Thyroid gland (tissue), 4 donors: ENCODE results near the gene PNPLA2. TPM values are rescaled to one million over a fixed set of nuclear protein-coding genes. Genes with fewer than 3 reads are reported as not detected.
A peak's percentile ranks its signal among the peaks of the same experiment; 100 is the strongest.

Source experiments
- DNase-seq, 2 donors: peaks; one replicate each; pipeline ENCODE4 v3.0.0-alpha.2; 2019
- H3K27ac ChIP-seq, 3 donors: fragments of 200-600 bp; sonication (generic); 1 replicate in 2 of 3; 2 replicates in 1 of 3; pipeline ENCODE4 v1.5.1; 2016 to 2019; ENCODE audit warnings: mild to moderate bottlenecking in 1 of 3, moderate library complexity in 1 of 3
- H3K27me3 ChIP-seq: fragments of 200-600 bp; sonication (generic); one replicate; pipeline ENCODE4 v1.5.1; 2019
- H3K36me3 ChIP-seq, 2 donors: fragments of 200-600 bp; sonication (generic); one replicate each; pipeline ENCODE4 v1.5.1; 2016 to 2019
- H3K4me1 ChIP-seq, 2 donors: fragments of 200-600 bp; sonication (generic); one replicate each; pipeline ENCODE4 v1.5.1; 2017 to 2019
- H3K4me3 ChIP-seq, 3 donors: fragments of 200-600 bp; sonication (generic); replicated peaks in 1 of 3; 1 replicate in 2 of 3; 2 replicates in 1 of 3; pipeline ENCODE4 v1.5.1; 2016; ENCODE audit warnings: mild to moderate bottlenecking in 1 of 3
- H3K9me3 ChIP-seq: fragments of 200-600 bp; sonication (generic); one replicate; pipeline ENCODE4 v1.5.1; 2017
- POLR2A ChIP-seq, 2 donors: fragments of 450-650 bp; IDR thresholded peaks; one replicate each; pipeline ENCODE4 v1.6.1; 2017; ENCODE audit warnings: antibody characterized with exemption in 2 of 2, mild to moderate bottlenecking in 2 of 2, moderate library complexity in 1 of 2
- WGBS, 2 donors: methylation state at CpG; one replicate each; pipeline ENCODE4 v1.1.5; 2017; 5-methylcytosine and 5-hydroxymethylcytosine counted together
- intact Hi-C: fragments of 100-400 bp; cut with DNase I; formaldehyde crosslinking; loops from one replicate; pipeline ENCODE4 v1.15.1; 2023
- total RNA-seq, 4 donors: library from RNA; depleted of rRNA; stranded (reverse); fragments of >200 nt; gene quantifications; one replicate each; pipeline ENCODE4 v1.2.3, GENCODE V29; 2016
- TF ChIP-seq, protein P1 (sequence below), 6 experiments: fragments of 200-600 bp in 3 of 6; fragments of 450-650 bp in 3 of 6; sonication (generic) in 3 of 6; IDR thresholded peaks; one replicate each; pipeline ENCODE4 v1.5.1; 2016 to 2019; ENCODE audit warnings: antibody characterized with exemption in 6 of 6, mild to moderate bottlenecking in 2 of 6, inconsistent platforms in 1 of 6, moderate library complexity in 1 of 6

Gene PNPLA2
- total RNA-seq, 4 donors from 2014 or later, result 35.8 to 95.0 (median 57.6) TPM

DNA sequence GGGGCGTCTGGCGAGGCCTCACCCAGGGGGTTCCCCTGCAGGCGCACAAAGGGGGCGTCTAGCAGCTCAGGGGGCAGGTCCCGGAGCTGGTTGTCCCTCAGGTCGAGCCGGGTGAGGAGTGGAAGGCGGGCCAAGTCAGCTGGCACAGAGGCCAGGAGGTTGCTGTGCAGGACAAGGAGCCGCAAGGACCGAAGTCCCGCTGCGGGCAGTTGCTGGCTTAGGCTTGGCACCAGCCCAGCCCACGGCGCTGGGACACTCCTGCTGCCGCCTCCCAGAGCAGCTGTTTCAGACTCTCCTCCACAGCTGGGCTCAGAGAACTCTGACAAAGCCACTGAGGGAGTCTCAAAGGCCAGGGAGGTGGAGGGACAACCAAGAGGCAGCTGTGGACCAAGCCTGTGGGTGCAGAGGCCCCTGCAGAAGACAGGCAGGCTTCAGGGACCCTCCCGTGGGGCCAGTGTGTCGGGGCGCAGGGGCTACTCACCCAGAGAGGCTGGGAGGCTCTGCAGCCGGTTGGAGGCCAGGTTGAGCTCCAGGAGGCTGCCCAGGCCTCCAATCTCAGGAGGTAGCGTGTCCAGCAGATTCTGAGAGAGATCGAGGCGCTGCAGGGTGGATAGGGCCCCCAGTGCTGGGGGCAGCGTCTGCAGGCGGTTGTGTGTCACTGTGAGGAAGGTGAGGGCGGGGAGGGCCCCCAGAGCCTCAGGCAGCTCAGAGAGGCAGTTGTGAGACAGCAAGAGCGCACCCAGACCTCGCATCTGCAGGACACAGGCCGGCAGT is 15.8 kb upstream of the PNPLA2 start:
- peaks cover 18 to 21% of the 10 kb centered on the region in 2 donors for H3K4me1 ChIP-seq
- TF ChIP-seq, protein P1, sequence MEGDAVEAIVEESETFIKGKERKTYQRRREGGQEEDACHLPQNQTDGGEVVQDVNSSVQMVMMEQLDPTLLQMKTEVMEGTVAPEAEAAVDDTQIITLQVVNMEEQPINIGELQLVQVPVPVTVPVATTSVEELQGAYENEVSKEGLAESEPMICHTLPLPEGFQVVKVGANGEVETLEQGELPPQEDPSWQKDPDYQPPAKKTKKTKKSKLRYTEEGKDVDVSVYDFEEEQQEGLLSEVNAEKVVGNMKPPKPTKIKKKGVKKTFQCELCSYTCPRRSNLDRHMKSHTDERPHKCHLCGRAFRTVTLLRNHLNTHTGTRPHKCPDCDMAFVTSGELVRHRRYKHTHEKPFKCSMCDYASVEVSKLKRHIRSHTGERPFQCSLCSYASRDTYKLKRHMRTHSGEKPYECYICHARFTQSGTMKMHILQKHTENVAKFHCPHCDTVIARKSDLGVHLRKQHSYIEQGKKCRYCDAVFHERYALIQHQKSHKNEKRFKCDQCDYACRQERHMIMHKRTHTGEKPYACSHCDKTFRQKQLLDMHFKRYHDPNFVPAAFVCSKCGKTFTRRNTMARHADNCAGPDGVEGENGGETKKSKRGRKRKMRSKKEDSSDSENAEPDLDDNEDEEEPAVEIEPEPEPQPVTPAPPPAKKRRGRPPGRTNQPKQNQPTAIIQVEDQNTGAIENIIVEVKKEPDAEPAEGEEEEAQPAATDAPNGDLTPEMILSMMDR (IDR thresholded peaks at IDR 0.05), result no peak
- TF ChIP-seq POLR2A (IDR thresholded peaks at IDR 0.05), result no peak
- H3K27ac ChIP-seq, result no peak overlapping the region
- H3K36me3 ChIP-seq, result no peaks in the 10 kb centered on the region
- no peaks in the 10 kb centered on the region for H3K9me3 ChIP-seq
- intact Hi-C loops, result no loop called here
- no peak overlapping the region for H3K4me3 ChIP-seq
- no peaks in the 10 kb centered on the region for H3K27me3 ChIP-seq
- 92 to 95% methylated on average over 10 to 18 of the region's 28 CpGs for WGBS, 2 donors
- DNase-seq, result no peak

DNA sequence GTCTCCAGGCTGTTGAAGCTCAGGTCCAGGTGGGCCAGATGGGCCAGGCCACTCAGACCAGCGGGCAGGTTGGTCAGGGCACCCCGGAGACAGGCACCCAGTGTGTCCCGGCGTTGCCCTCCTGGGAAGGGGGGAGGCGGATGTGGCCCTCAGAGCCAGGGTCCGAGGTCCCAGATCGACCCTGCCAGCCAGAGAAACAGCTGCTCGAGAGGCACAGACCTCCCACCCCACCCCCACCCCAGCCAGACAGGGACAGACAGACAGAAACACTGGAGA is 15.3 kb upstream of the PNPLA2 start:
- H3K27me3 ChIP-seq, result no peaks in the 10 kb centered on the region
- H3K4me1 ChIP-seq, result peaks cover 18 to 22% of the 10 kb centered on the region in 2 donors
- DNase-seq, result no peak
- H3K9me3 ChIP-seq, result no peaks in the 10 kb centered on the region
- H3K27ac ChIP-seq, result no peak overlapping the region
- H3K36me3 ChIP-seq, result no peaks in the 10 kb centered on the region
- WGBS, 2 donors, result 87% methylated on average over 6 of the region's 8 CpGs; no CpG with 5 or more reads in 1 of the 2 donors
- TF ChIP-seq, protein P1 (IDR thresholded peaks at IDR 0.05), result no peak
- no peak for TF ChIP-seq POLR2A (IDR thresholded peaks at IDR 0.05)
- no peak overlapping the region for H3K4me3 ChIP-seq
- intact Hi-C loops, result no loop called here

DNA sequence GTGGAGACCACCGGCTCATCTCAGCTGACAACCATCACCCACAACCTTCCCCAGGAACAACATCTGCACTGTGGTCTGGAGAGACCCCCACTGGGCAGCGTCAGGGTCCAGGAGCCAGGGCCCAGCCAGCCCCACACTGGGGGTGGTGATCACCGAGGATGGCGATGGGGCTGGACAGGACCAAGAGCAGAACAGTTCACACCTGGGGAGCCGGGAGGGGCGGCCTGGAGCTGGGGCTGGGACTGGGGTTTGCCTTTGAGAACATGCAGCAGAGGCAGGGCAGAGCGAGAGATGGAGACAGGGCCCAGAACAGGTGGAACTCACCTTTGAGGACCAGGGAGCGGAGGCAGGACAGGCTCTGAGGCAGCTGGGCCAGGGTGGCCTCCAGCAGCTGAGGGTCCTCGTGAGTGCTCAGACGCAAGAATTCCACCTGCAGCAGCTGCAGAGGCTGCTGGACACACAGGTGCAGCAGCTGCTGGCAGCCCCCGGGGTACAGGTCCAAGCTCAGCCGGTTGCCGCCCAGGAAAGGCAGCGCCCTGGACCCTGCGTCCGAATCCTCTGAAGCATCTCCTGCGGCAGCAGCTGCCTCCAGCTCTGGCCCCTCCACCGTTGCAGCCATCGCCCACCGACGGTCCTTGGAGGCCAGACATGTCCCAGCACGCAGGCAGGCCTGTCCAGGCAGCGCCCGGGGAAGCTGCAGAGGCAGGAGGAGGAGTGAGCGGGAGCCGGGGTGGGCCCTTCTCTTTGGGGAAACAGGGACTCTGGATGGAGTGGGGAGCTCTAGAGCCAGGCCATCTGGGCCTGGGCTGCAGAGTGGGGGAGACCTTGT is 14.7 kb upstream of the PNPLA2 start:
- TF ChIP-seq POLR2A (IDR thresholded peaks at IDR 0.05), result no peak
- TF ChIP-seq, protein P1 (IDR thresholded peaks at IDR 0.05), result no peak
- Histone ChIP-seq H3K27me3 (no peaks in the 10 kb centered on the region), H3K9me3 (no peaks in the 10 kb centered on the region), H3K4me1 (peaks cover 20 to 23% of the 10 kb centered on the region in 2 donors), H3K4me3 (peak overlapping the region in 2 of 3 donors; percentile 11 to 62), H3K27ac (peak overlapping the region in 1 of 3 donors; percentile 85), H3K36me3 (no peaks in the 10 kb centered on the region)
- WGBS, 2 donors, result 46 to 73% methylated on average over 12 to 25 of the region's 26 CpGs
- intact Hi-C loops, result no loop called here
- DNase-seq, result no peak

DNA sequence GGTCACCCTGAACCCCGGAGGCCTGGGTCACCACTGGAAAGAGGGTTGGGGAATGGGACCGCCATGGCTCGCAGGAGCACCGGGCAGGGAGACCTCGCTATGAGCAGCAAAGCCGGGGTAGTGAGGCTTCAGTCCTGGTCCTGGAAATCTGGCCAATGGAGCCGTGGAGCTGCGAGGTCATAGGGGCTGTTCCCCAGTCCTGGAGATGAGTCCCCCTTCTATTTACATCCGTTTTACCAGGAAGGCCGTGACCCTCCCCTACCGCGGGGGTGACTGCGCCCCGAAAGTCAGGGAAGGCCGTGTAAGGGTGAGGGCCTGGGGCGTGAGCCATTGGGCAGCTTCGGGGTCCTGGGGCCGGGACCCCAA is 14.1 kb upstream of the PNPLA2 start:
- H3K27ac ChIP-seq, result peak overlapping the region in 2 of 3 donors; percentile 85 to 87
- DNase-seq, result no peak
- no peaks in the 10 kb centered on the region for H3K9me3 ChIP-seq
- H3K36me3 ChIP-seq, result no peaks in the 10 kb centered on the region
- peaks cover 20 to 23% of the 10 kb centered on the region in 2 donors for H3K4me1 ChIP-seq
- 0 to 9% methylated on average over 4 to 18 of the region's 18 CpGs for WGBS, 2 donors
- no peaks in the 10 kb centered on the region for H3K27me3 ChIP-seq
- TF ChIP-seq POLR2A (IDR thresholded peaks at IDR 0.05), result no peak
- TF ChIP-seq, protein P1 (IDR thresholded peaks at IDR 0.05), result no peak
- intact Hi-C loops, result no loop called here
- H3K4me3 ChIP-seq, result peak overlapping the region; percentile 11 to 62 (median 23)
